A673 (cell line): Measurements from ENCODE around the gene ACVR1B.

Source experiments
- EZH2 ChIP-seq: fragments of 200-600 bp; sonication (generic); IDR thresholded peaks from 2 replicates; pipeline ENCODE4 v1.6.1; 2017; ENCODE audit warnings: borderline replicate concordance, low read depth, mild to moderate bottlenecking, mixed read lengths, antibody characterized with exemption, low read length; ENCODE audit not compliant: poor library complexity, severe bottlenecking
- TF ChIP-seq, protein P1 (sequence below): fragments of 300-800, 200-600 bp; sonication (generic); conservative IDR thresholded peaks from 2 replicates; pipeline ENCODE4 v1.5.1; 2017; ENCODE audit warnings: low read depth, mild to moderate bottlenecking, antibody characterized with exemption, low read length, moderate library complexity, mixed read lengths

DNA sequence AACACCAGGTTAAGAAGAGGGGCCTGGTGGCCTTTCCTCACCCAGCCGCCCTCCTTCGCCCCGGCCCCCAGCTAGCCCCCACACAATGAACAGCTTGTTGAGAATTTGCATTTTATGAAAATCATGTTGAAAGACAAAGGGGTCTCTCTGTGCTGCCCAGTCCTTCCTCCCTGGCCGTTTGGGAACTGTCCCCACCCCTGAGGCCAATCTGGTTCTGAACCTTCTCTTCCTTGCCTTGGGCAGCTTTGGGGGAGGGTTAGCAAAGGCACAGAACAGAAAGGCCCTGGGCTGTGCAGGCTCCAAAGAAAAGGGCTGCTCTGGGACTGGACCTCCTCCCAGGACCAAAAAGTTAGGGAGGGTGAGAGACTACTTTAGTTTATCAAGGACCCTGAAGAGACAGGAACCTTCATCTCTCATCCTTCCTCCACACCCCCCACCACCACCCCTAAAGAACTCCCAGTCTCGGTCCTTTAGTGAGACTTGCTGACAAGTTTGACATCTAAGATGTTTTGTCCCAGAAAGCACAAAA, 56.5 kb downstream of the ACVR1B start:
- TF ChIP-seq, protein P1, sequence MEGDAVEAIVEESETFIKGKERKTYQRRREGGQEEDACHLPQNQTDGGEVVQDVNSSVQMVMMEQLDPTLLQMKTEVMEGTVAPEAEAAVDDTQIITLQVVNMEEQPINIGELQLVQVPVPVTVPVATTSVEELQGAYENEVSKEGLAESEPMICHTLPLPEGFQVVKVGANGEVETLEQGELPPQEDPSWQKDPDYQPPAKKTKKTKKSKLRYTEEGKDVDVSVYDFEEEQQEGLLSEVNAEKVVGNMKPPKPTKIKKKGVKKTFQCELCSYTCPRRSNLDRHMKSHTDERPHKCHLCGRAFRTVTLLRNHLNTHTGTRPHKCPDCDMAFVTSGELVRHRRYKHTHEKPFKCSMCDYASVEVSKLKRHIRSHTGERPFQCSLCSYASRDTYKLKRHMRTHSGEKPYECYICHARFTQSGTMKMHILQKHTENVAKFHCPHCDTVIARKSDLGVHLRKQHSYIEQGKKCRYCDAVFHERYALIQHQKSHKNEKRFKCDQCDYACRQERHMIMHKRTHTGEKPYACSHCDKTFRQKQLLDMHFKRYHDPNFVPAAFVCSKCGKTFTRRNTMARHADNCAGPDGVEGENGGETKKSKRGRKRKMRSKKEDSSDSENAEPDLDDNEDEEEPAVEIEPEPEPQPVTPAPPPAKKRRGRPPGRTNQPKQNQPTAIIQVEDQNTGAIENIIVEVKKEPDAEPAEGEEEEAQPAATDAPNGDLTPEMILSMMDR = no peak
- TF ChIP-seq EZH2 = no peak
